GM12874 (cell line): ENCODE data around the gene SLC27A1.

Source experiments
- CTCF ChIP-seq: IDR thresholded peaks from 2 replicates; pipeline ENCODE4 v1.5.1; 2011; ENCODE audit warnings: low read depth, mild to moderate bottlenecking, control low read depth, low read length, moderate library complexity; ENCODE audit not compliant: insufficient read depth

SLC27A1 gene

DNA sequence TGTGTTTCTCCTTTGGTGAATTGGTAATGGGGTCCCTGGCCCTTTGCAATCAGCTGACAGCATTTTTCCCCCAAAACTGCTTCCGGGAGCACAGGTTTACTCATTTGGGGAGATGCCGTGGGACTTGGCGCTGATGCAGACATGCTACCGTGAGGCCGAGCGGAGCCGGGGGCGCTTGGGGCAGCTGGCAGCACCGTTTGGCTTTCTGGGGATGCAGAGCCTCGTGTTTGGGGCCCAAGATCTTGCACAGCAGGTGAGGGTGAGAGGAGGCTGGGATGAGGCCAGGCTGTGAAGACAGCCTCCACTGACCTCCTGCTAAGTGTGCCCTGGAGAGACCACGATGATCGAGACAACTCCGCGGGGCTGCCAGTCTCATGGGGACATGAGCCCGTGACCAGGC is 71.7 kb downstream of the SLC27A1 start:
- no peak for TF ChIP-seq CTCF

GRCh38 chr19:17542793-17543582 is 72.7 kb downstream of the SLC27A1 start:
- no peak for TF ChIP-seq CTCF

DNA sequence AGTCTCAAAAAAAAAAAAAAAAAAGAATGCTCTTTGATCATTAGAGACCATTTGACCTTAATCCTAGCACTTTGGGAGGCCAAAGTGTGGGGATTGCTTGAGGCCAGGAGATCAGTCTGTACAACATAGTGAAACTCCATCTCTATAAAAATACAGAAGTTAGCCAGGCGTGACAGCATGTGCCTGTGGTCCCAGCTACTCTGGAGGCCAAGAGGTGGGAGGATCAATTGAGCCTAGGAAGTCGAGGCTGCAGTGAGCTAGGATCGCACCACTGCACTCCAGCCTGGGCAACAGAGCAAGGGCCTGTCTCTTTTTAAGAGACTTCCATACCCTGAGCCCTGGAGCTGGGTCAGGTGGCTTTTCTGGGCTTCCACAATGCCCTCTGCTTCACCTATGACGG is 73.7 kb downstream of the SLC27A1 start:
- TF ChIP-seq CTCF = no peak

GRCh38 chr19:17544418-17544817 is 74.1 kb downstream of the SLC27A1 start:
- TF ChIP-seq CTCF = no peak

GRCh38 chr19:17548145-17548544 is 77.8 kb downstream of the SLC27A1 start:
- no peak for TF ChIP-seq CTCF

DNA sequence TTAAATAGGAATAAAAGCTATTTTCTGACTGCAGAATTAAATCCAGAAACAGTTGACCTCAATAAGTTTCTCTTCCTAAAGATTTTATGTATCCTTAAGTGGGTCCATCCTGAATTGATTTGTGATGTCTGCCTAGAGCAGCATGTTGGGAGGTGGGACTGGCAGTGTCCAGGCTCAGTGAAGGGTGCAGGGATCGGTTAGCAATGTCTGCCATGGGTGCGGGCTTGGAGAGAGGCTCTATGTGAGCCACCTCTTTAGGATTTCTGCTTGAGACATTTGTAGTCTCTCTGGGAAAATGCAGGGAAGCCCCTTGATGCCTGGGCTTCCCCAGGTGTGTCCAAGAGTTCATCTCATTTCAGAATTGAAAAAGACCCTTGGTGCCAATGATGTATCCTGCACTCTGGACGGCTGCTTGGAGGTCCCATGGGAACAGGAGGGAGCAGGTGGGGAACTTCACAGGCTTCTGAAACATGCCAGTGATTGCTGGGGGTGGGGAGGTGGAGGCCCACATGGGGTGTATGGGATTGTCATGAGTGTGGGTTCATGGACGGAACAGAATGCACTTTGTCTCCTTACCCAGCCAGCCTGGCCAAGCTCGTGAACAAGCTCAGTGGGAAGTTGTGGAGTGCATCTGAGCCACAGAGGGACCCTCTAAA is 78.9 kb downstream of the SLC27A1 start:
- no peak for TF ChIP-seq CTCF

DNA sequence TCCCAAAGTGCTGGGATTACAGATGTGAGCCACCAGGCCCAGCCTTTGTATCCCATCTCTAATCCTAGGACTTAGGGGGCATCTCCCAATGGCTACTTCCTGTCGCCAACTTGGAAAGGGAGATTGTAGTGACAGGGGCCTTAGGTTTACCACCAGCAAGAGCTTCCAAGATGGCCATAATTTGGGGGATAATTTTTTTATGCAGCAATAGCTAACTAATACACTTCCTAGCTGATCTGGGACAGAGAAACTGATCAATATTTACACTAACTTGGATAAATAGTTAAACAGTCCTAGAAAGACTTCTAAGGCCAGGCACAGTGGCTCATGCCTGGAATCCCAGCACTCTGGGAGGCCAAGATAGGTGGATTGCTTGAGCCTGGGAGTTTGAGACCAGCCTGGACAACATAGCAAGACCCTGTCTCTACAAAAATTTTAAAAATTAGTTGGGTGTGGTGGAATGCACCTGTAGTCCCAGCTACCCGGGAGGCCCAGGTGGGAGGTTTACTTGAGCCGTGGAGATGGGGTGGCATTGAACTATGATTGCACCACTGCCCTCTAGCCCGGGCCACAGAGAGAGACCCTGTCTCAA is 79.8 kb downstream of the SLC27A1 start:
- TF ChIP-seq CTCF = no peak
